IPS-NIHi7 (cell line): ENCODE measurements around the gene NSUN5.
"Not testable (repeated sequence)": the region's sequence is repeated elsewhere in the genome, so short reads cannot be mapped to it uniquely, and the experiment has no call there.

Source experiments
- DNase-seq: peaks from one replicate; pipeline ENCODE4 v3.0.0; 2012; ENCODE audit warnings: mixed read lengths; ENCODE audit errors: extremely low spot score

The NSUN5 gene

GRCh38 chr7:73308665-73309214, at the start of gene NSUN5:
NSUN5 (minus strand) TSS chr7:73308826; CDS start chr7:73308790, 36 bp downstream.
- peak; percentile 93 for DNase-seq

GRCh38 chr7:73356159-73356558, 47.5 kb upstream of the NSUN5 start:
- no peak for DNase-seq

GRCh38 chr7:73354821-73355220, 46.2 kb upstream of the NSUN5 start:
- no peak for DNase-seq

GRCh38 chr7:73354196-73354595, 45.6 kb upstream of the NSUN5 start:
- DNase-seq, result no peak

- no peak for DNase-seq
Measured at GRCh38 chr7:73353243-73353642, 44.6 kb upstream of the NSUN5 start.

- no peak for DNase-seq
Measured at GRCh38 chr7:73352784-73353183, 44.2 kb upstream of the NSUN5 start.

- DNase-seq, result peak; percentile 44
Measured at GRCh38 chr7:73351447-73352167, 43.0 kb upstream of the NSUN5 start.

- no peak for DNase-seq
Measured at GRCh38 chr7:73350306-73351068, 41.9 kb upstream of the NSUN5 start.

GRCh38 chr7:73349763-73350162, 41.1 kb upstream of the NSUN5 start:
- DNase-seq, result no peak

- DNase-seq, result no peak
Measured at GRCh38 chr7:73345951-73346350, 37.3 kb upstream of the NSUN5 start.

- no peak for DNase-seq
Measured at GRCh38 chr7:73345538-73345937, 36.9 kb upstream of the NSUN5 start.

GRCh38 chr7:73343671-73344380, 35.2 kb upstream of the NSUN5 start:
- no peak for DNase-seq

- DNase-seq, result peak; percentile 73
Measured at GRCh38 chr7:73342645-73343044, 34.0 kb upstream of the NSUN5 start.

- DNase-seq, result no peak
Measured at GRCh38 chr7:73341877-73342276, 33.3 kb upstream of the NSUN5 start.

GRCh38 chr7:73340514-73340913, 31.9 kb upstream of the NSUN5 start:
- DNase-seq, result peak; percentile 59

GRCh38 chr7:73338321-73338720, 29.7 kb upstream of the NSUN5 start:
- no peak for DNase-seq

- no peak for DNase-seq
Measured at GRCh38 chr7:73332447-73332846, 23.8 kb upstream of the NSUN5 start.

- no peak for DNase-seq
Measured at GRCh38 chr7:73330772-73331171, 22.1 kb upstream of the NSUN5 start.

GRCh38 chr7:73329861-73330581, 21.4 kb upstream of the NSUN5 start:
- no peak for DNase-seq

- DNase-seq, result no peak
Measured at GRCh38 chr7:73328696-73329095, 20.1 kb upstream of the NSUN5 start.

GRCh38 chr7:73327922-73328321, 19.3 kb upstream of the NSUN5 start, which contains the start of the genes FKBP6 and TRIM50:
FKBP6 (plus strand) TSS chr7:73328161; CDS start chr7:73328429, 268 bp downstream.
TRIM50 (minus strand) TSS chr7:73328082; CDS start chr7:73324787, 3,295 bp downstream.
- DNase-seq, result not testable (repeated sequence)
